PC-3 (cell line): Measurements from ENCODE around the gene TRIM71. TPM values are rescaled to one million over a fixed set of nuclear protein-coding genes. Genes with fewer than 3 reads are reported as not detected.

ENCODE experiments used
- ATAC-seq: fragments of 200-7000 bp; cut with Tn5 transposase; 2 replicates; pipeline ENCODE4 v1.9.1; 2020; ENCODE audit warnings: mild to moderate bottlenecking, moderate library complexity
- BruUV-seq: library from RNA; stranded (reverse); fragments of 400-500 nt; replicated peaks from 2 replicates; lab custom pipeline; 2021; lab: Mats Ljungman, UMichigan
- CTCF ChIA-PET: fragments of 300-600 bp; sonication (Branson Sonifier 250); formaldehyde crosslinking; loops from one replicate; lab custom pipeline; 2022; ENCODE audit warnings: antibody characterized with exemption; lab: Charles Lee
- POLR2A ChIA-PET: fragments of 300-600 bp; sonication (Branson Sonifier 250); formaldehyde crosslinking; loops from one replicate; lab custom pipeline; 2022; ENCODE audit warnings: antibody characterized with exemption; ENCODE audit not compliant: unreplicated experiment; lab: Charles Lee
- DNase-seq: peaks from one replicate; pipeline ENCODE4 v3.0.0-alpha.2; 2015
- H2AFZ ChIP-seq: fragments of 300-600 bp; sonication (generic); 2 replicates; pipeline ENCODE4 v1.6.0; 2016; ENCODE audit warnings: antibody characterized with exemption, low read length
- H3F3A ChIP-seq: fragments of 300-600 bp; sonication (generic); one replicate; pipeline ENCODE4 v1.6.0; 2017; ENCODE audit warnings: antibody characterized with exemption, low read length, control low read depth, mild to moderate bottlenecking; ENCODE audit not compliant: unreplicated experiment
- H3K27ac ChIP-seq: fragments of 300-600 bp; sonication (generic); 2 replicates; pipeline ENCODE4 v1.5.1; 2016; ENCODE audit warnings: mild to moderate bottlenecking, low read length
- H3K27me3 ChIP-seq: fragments of 300-600 bp; sonication (generic); 2 replicates; pipeline ENCODE4 v1.6.1; 2016; ENCODE audit warnings: low read length, mixed read lengths
- H3K36me3 ChIP-seq: fragments of 300-600 bp; sonication (generic); 2 replicates; pipeline ENCODE4 v1.6.1; 2016; ENCODE audit warnings: low read depth, mixed run types, low read length, mixed read lengths
- H3K4me1 ChIP-seq: fragments of 300-600 bp; sonication (generic); 2 replicates; pipeline ENCODE4 v1.5.1; 2016; ENCODE audit warnings: low read length; ENCODE audit not compliant: insufficient read depth
- H3K4me2 ChIP-seq: fragments of 300-600 bp; sonication (generic); 2 replicates; pipeline ENCODE4 v1.6.0; 2016; ENCODE audit warnings: low read length
- H3K4me3 ChIP-seq: fragments of 300-600 bp; sonication (generic); 2 replicates; pipeline ENCODE4 v1.5.1; 2016; ENCODE audit warnings: mild to moderate bottlenecking, low read length, mixed read lengths
- H3K79me2 ChIP-seq: fragments of 300-600 bp; sonication (generic); 2 replicates; pipeline ENCODE4 v1.6.1; 2017; ENCODE audit warnings: low read length, mixed read lengths
- H3K9ac ChIP-seq: fragments of 300-600 bp; sonication (generic); 2 replicates; pipeline ENCODE4 v1.6.0; 2016; ENCODE audit warnings: mild to moderate bottlenecking, low read length
- H3K9me2 ChIP-seq: fragments of 300-600 bp; sonication (generic); replicated peaks from 2 replicates; pipeline ENCODE4 v1.6.1; 2016; ENCODE audit warnings: mixed run types, low read length, mixed read lengths
- H3K9me3 ChIP-seq: fragments of 300-600 bp; sonication (generic); 2 replicates; pipeline ENCODE4 v1.6.1; 2016; ENCODE audit warnings: low read length, mixed read lengths
- H4K20me1 ChIP-seq: fragments of 300-600 bp; sonication (generic); 2 replicates; pipeline ENCODE4 v1.6.1; 2016; ENCODE audit warnings: low read length, mixed read lengths
- EZH2 ChIP-seq: fragments of 300-600 bp; sonication (generic); IDR thresholded peaks from one replicate; pipeline ENCODE4 v1.6.1; 2017; ENCODE audit warnings: antibody characterized with exemption, mild to moderate bottlenecking, low read length; ENCODE audit not compliant: unreplicated experiment
- EZH2phosphoT487 ChIP-seq: fragments of 300-600 bp; sonication (generic); IDR thresholded peaks from 2 replicates; pipeline ENCODE4 v1.6.1; 2018; ENCODE audit warnings: mild to moderate bottlenecking, antibody characterized with exemption, low read length, borderline replicate concordance
- intact Hi-C: fragments of 100-400 bp; cut with micrococcal nuclease; formaldehyde crosslinking; loops from 2 replicates; pipeline ENCODE4 v1.9.0; 2023
- total RNA-seq: library from RNA; depleted of rRNA; stranded (reverse); fragments of >200 nt; gene quantifications from 2 replicates; pipeline ENCODE4 v1.2.3, GENCODE V29; 2014
- TF ChIP-seq, protein P1 (sequence below): fragments of 300-600 bp; sonication (generic); conservative IDR thresholded peaks from 2 replicates; pipeline ENCODE4 v1.5.1; 2017; ENCODE audit warnings: antibody characterized with exemption, low read depth, mild to moderate bottlenecking, low read length

The TRIM71 gene
- total RNA-seq, 1 experiment from 2014 or later: 0.11 TPM

DNA sequence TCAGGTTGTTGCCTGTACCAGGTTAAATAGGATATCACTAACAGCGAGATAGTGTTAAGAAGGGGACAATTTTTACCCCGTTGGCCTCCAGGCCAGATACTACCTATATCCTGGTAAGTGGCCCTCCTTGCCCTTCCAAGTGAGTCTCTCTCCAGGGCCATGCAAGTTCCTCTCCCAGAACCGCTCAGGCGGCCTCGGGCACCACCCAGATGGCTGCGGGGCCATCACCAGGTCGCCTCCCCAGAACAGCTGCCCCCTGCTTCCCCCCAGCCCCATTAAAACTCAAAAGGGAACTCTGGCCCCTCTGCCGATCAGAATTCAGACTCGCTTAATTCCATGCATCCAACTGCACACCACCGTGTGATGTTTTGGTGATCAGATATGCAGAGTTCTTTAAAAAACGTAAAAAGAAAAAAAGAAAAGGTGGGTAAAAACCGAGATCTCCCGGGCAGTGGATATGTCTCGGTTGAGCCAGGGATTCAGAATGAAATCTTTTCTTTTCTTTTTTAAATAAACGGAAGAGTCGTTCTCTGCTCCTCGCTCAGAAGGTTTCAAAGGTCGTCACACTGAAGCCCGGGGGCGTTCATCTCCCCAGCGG is 1.9 kb upstream of the TRIM71 start:
- Histone ChIP-seq H3K27ac (no peak overlapping the region), H3K4me2 (no peak overlapping the region), H3K4me1 (no peaks in the 10 kb centered on the region), H3K27me3 (no peaks in the 10 kb centered on the region), H3K9me3 (no peaks in the 10 kb centered on the region), H2AFZ (no peak overlapping the region), H3K79me2 (no peaks in the 10 kb centered on the region), H3F3A (no peaks in the 10 kb centered on the region), H3K36me3 (no peaks in the 10 kb centered on the region), H3K9me2 (no peaks in the 10 kb centered on the region), H4K20me1 (no peaks in the 10 kb centered on the region), H3K4me3 (no peak overlapping the region), H3K9ac (no peak overlapping the region)
- TF ChIP-seq, protein P1, sequence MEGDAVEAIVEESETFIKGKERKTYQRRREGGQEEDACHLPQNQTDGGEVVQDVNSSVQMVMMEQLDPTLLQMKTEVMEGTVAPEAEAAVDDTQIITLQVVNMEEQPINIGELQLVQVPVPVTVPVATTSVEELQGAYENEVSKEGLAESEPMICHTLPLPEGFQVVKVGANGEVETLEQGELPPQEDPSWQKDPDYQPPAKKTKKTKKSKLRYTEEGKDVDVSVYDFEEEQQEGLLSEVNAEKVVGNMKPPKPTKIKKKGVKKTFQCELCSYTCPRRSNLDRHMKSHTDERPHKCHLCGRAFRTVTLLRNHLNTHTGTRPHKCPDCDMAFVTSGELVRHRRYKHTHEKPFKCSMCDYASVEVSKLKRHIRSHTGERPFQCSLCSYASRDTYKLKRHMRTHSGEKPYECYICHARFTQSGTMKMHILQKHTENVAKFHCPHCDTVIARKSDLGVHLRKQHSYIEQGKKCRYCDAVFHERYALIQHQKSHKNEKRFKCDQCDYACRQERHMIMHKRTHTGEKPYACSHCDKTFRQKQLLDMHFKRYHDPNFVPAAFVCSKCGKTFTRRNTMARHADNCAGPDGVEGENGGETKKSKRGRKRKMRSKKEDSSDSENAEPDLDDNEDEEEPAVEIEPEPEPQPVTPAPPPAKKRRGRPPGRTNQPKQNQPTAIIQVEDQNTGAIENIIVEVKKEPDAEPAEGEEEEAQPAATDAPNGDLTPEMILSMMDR: no peak
- TF ChIP-seq EZH2phosphoT487 (no peak), EZH2 (no peak)
- intact Hi-C loops: no loop called here
- ATAC-seq (no peak), DNase-seq (no peak)
- no TSS peak for BruUV-seq
- POLR2A ChIA-PET: no interaction called here
- CTCF ChIA-PET: no interaction called here

DNA sequence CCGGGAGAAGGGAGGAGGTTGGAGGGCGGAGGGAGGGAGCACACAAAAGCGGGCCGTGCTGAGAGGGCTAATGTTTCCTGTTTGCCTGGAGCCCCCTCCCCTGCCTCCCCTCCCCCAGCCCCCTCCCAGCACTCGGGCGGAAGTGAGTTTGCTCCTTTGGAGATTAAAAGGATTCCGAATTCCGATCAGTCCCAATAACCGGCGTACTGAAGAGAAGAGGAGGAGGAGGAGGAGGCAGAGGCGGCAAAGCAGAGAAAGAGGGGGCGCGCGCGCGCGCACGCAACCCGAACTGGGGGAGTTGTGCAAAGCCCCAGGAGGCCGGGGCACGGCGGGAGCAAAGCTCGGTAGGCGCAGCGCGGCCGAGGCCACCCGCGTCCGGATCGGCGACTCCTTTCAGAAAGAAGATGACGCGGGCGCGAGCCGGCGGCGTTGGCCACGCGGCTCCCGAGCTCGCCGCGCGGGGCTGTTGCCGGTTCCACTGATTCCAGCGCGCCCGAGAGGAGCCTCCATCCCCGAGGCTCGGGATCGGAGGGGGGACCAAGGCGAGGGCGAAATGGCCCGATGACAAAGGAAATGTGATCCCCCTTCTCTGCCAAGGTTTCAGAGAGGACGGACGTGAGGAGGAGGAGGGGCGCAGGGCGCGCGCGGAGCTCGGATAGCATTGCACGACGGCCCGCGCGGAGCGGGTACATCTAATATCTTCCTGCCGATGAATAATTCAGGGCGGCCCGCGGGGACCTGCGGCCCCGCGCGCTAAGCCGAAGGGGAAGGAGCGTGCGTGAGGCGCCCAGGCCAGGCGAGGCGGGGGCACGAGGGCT is 1.1 kb upstream of the TRIM71 start:
- DNase-seq (no peak), ATAC-seq (peak; percentile 39)
- no peaks in the 10 kb centered on the region for H3K9me2 ChIP-seq
- peak overlapping the region; percentile 41 for H3K9ac ChIP-seq
- peak overlapping the region; percentile 58 for H3K4me3 ChIP-seq
- no peaks in the 10 kb centered on the region for H4K20me1 ChIP-seq
- no peaks in the 10 kb centered on the region for H3K9me3 ChIP-seq
- H3K27ac ChIP-seq: no peak overlapping the region
- no peaks in the 10 kb centered on the region for H3K4me1 ChIP-seq
- H2AFZ ChIP-seq: peak overlapping the region; percentile 76; the same call in 1 of the 2 replicates
- BruUV-seq: no TSS peak
- H3K4me2 ChIP-seq: peak overlapping the region; percentile 73
- ChIA-PET POLR2A (interaction anchor here (0.5 kb wide), 1 partner anchor 186 kb away, joined by 3 read pairs; no protein-coding TSS in a partner anchor), CTCF (no interaction called here)
- no peaks in the 10 kb centered on the region for H3K79me2 ChIP-seq
- TF ChIP-seq, protein P1: no peak
- TF ChIP-seq EZH2 (no peak), EZH2phosphoT487 (no peak)
- no peaks in the 10 kb centered on the region for H3F3A ChIP-seq
- intact Hi-C loops: no loop called here
- no peaks in the 10 kb centered on the region for H3K27me3 ChIP-seq
- H3K36me3 ChIP-seq: no peaks in the 10 kb centered on the region

DNA sequence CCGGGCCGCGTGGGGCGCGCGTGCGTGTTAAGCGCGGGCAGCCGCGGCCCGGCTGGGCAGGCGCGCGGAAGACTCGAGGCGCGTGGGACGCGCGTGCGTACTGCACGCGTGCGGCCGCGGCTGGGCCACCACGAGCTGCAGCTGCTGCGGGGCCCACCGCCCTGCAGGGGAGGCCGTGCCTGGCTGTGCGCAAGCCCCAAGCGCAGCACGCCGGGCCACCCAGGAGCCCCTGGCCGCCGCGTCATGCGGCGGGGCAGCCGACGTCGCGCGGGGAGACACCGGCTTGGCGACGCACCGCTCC is 590 bp upstream of the TRIM71 start:
- Histone ChIP-seq H3K27ac (no peak overlapping the region), H3K4me2 (no peak overlapping the region), H3K9me2 (no peaks in the 10 kb centered on the region), H4K20me1 (no peaks in the 10 kb centered on the region), H3F3A (no peaks in the 10 kb centered on the region), H3K27me3 (no peaks in the 10 kb centered on the region), H2AFZ (no peak overlapping the region), H3K4me1 (no peaks in the 10 kb centered on the region), H3K9ac (no peak overlapping the region), H3K9me3 (no peaks in the 10 kb centered on the region), H3K36me3 (no peaks in the 10 kb centered on the region), H3K4me3 (no peak overlapping the region), H3K79me2 (no peaks in the 10 kb centered on the region)
- TF ChIP-seq EZH2phosphoT487 (no peak), EZH2 (no peak)
- TF ChIP-seq, protein P1: no peak
- intact Hi-C loops: no loop called here
- ChIA-PET POLR2A (interaction anchor here (0.5 kb wide), 1 partner anchor 186 kb away, joined by 3 read pairs; no protein-coding TSS in a partner anchor), CTCF (no interaction called here)
- DNase-seq: no peak
- no peak for ATAC-seq
- BruUV-seq: no TSS peak
